Spleen (tissue), 7 donors: Measurements from ENCODE around the gene GALNT5.

ENCODE experiments used
- CTCF ChIP-seq, 11 experiments: fragments of 200-600 bp in 7 of 11; fragments of 450-650 bp in 4 of 11; sonication (generic) in 4 of 11; IDR thresholded peaks in 8 of 11; conservative IDR thresholded peaks in 3 of 11; 1 replicate in 7 of 11; 2 replicates in 4 of 11; pipeline versions ENCODE4 v1.4.0 to v1.8.0; 2016 to 2021; ENCODE audit warnings: antibody characterized with exemption in 11 of 11, inconsistent platforms in 4 of 11, mild to moderate bottlenecking in 1 of 11
- POLR2A ChIP-seq, 3 donors: fragments of 450-650 bp; IDR thresholded peaks; one replicate each; pipeline ENCODE4 v1.5.1; 2017; ENCODE audit warnings: antibody characterized with exemption in 3 of 3, mild to moderate bottlenecking in 1 of 3
- donor health status: DM: no; HTN: no; CAD: no; lungs with moderate emphysema.
- donor health status: DM: no; HTN: no; CAD: no.
- donor health status: DM: no; HTN: no; CAD: no.

- no peak for TF ChIP-seq CTCF (IDR thresholded peaks at IDR 0.05 in 8 of 11, conservative IDR thresholded peaks at IDR 0.05 in 3 of 11)
- no peak for TF ChIP-seq POLR2A (IDR thresholded peaks at IDR 0.05)
Measured at GRCh38 chr2:157233506-157233905, 24.0 kb upstream of the GALNT5 start.
